ENCODE results near the gene NNAT.
"Not testable (repeated sequence)": the region's sequence is repeated elsewhere in the genome, so short reads cannot be mapped to it uniquely, and the experiment has no call there.

NNAT gene

GRCh38 chr20:37535443-37536132 is 14.5 kb downstream of the NNAT start:
- H3K27me3 ChIP-seq (ENCODE audit: control insufficient read depth in 1 of 2, insufficient read depth in 2 of 2, low read length in 2 of 2): no peaks in the 10 kb centered on the region
- H3K27ac ChIP-seq (ENCODE audit: low read depth, low read length): no peak overlapping the region
- no peak overlapping the region for H3K9ac ChIP-seq (ENCODE audit: low read length)
- H3K9me3 ChIP-seq (ENCODE audit: low read length): no peaks in the 10 kb centered on the region
- no peaks in the 10 kb centered on the region for H3K36me3 ChIP-seq (ENCODE audit: insufficient read depth, low read length)
- H3K4me1 ChIP-seq (ENCODE audit: insufficient read depth, low read length): peaks cover 8% of the 10 kb centered on the region
- H3K4me3 ChIP-seq (ENCODE audit: low read depth in 1 of 2, low read length in 2 of 2): no peak overlapping the region

GRCh38 chr20:37537505-37537904 is 16.5 kb downstream of the NNAT start:
- Histone ChIP-seq H3K4me1 (ENCODE audit: insufficient read depth, low read length) (peaks cover 8% of the 10 kb centered on the region), H3K27me3 (ENCODE audit: control insufficient read depth in 1 of 2, insufficient read depth in 2 of 2, low read length in 2 of 2) (no peaks in the 10 kb centered on the region), H3K9ac (ENCODE audit: low read length) (no peak overlapping the region), H3K36me3 (ENCODE audit: insufficient read depth, low read length) (no peaks in the 10 kb centered on the region), H3K27ac (ENCODE audit: low read depth, low read length) (no peak overlapping the region), H3K4me3 (ENCODE audit: low read depth in 1 of 2, low read length in 2 of 2) (no peak overlapping the region), H3K9me3 (ENCODE audit: low read length) (no peaks in the 10 kb centered on the region)

- H3K9ac ChIP-seq (ENCODE audit: low read length): no peak overlapping the region
Measured at GRCh38 chr20:37538003-37538402, 17.0 kb downstream of the NNAT start.

GRCh38 chr20:37539424-37539823 is 18.4 kb downstream of the NNAT start:
- no peak overlapping the region for H3K27ac ChIP-seq (ENCODE audit: low read depth, low read length)
- H3K4me1 ChIP-seq (ENCODE audit: insufficient read depth, low read length): peaks cover 3% of the 10 kb centered on the region
- no peak overlapping the region for H3K4me3 ChIP-seq (ENCODE audit: low read depth in 1 of 2, low read length in 2 of 2)
- H3K36me3 ChIP-seq (ENCODE audit: insufficient read depth, low read length): no peaks in the 10 kb centered on the region
- H3K9ac ChIP-seq (ENCODE audit: low read length): no peak overlapping the region
- no peaks in the 10 kb centered on the region for H3K9me3 ChIP-seq (ENCODE audit: low read length)
- no peaks in the 10 kb centered on the region for H3K27me3 ChIP-seq (ENCODE audit: control insufficient read depth in 1 of 2, insufficient read depth in 2 of 2, low read length in 2 of 2)

More at GRCh38 chr20:37538003-37538402, 17.0 kb downstream of the NNAT start:
- Histone ChIP-seq H3K27ac (ENCODE audit: low read depth, low read length) (no peak overlapping the region), H3K4me3 (ENCODE audit: low read depth in 1 of 2, low read length in 2 of 2) (no peak overlapping the region), H3K9me3 (ENCODE audit: low read length) (no peaks in the 10 kb centered on the region), H3K4me1 (ENCODE audit: insufficient read depth, low read length) (peaks cover 8% of the 10 kb centered on the region), H3K36me3 (ENCODE audit: insufficient read depth, low read length) (no peaks in the 10 kb centered on the region), H3K27me3 (ENCODE audit: control insufficient read depth in 1 of 2, insufficient read depth in 2 of 2, low read length in 2 of 2) (no peaks in the 10 kb centered on the region)

GRCh38 chr20:37540001-37540400 is 19.0 kb downstream of the NNAT start:
- H3K4me1 ChIP-seq (ENCODE audit: insufficient read depth, low read length): no peaks in the 10 kb centered on the region
- no peak overlapping the region for H3K27ac ChIP-seq (ENCODE audit: low read depth, low read length)
- no peaks in the 10 kb centered on the region for H3K36me3 ChIP-seq (ENCODE audit: insufficient read depth, low read length)
- H3K4me3 ChIP-seq (ENCODE audit: low read depth in 1 of 2, low read length in 2 of 2): no peak overlapping the region
- H3K9me3 ChIP-seq (ENCODE audit: low read length): no peaks in the 10 kb centered on the region
- H3K27me3 ChIP-seq (ENCODE audit: control insufficient read depth in 1 of 2, insufficient read depth in 2 of 2, low read length in 2 of 2): no peaks in the 10 kb centered on the region
- no peak overlapping the region for H3K9ac ChIP-seq (ENCODE audit: low read length)

- not testable (repeated sequence) for H3K27ac ChIP-seq (ENCODE audit: low read depth, low read length); H3K27me3 ChIP-seq (ENCODE audit: control insufficient read depth in 1 of 2, insufficient read depth in 2 of 2, low read length in 2 of 2); H3K9ac ChIP-seq (ENCODE audit: low read length); H3K4me3 ChIP-seq (ENCODE audit: low read depth in 1 of 2, low read length in 2 of 2); H3K9me3 ChIP-seq (ENCODE audit: low read length); H3K36me3 ChIP-seq (ENCODE audit: insufficient read depth, low read length); H3K4me1 ChIP-seq (ENCODE audit: insufficient read depth, low read length)
Measured at GRCh38 chr20:37540838-37541237, 19.8 kb downstream of the NNAT start.

GRCh38 chr20:37541326-37541725 is 20.3 kb downstream of the NNAT start:
- Histone ChIP-seq H3K9me3 (ENCODE audit: low read length) (no peaks in the 10 kb centered on the region), H3K27me3 (ENCODE audit: control insufficient read depth in 1 of 2, insufficient read depth in 2 of 2, low read length in 2 of 2) (no peaks in the 10 kb centered on the region), H3K9ac (ENCODE audit: low read length) (no peak overlapping the region), H3K4me1 (ENCODE audit: insufficient read depth, low read length) (no peaks in the 10 kb centered on the region), H3K36me3 (ENCODE audit: insufficient read depth, low read length) (no peaks in the 10 kb centered on the region), H3K4me3 (ENCODE audit: low read depth in 1 of 2, low read length in 2 of 2) (no peak overlapping the region), H3K27ac (ENCODE audit: low read depth, low read length) (no peak overlapping the region)

- no peaks in the 10 kb centered on the region for H3K36me3 ChIP-seq (ENCODE audit: insufficient read depth, low read length)
- no peaks in the 10 kb centered on the region for H3K9me3 ChIP-seq (ENCODE audit: low read length)
- H3K4me3 ChIP-seq (ENCODE audit: low read depth in 1 of 2, low read length in 2 of 2): no peak overlapping the region
- no peaks in the 10 kb centered on the region for H3K4me1 ChIP-seq (ENCODE audit: insufficient read depth, low read length)
- no peak overlapping the region for H3K9ac ChIP-seq (ENCODE audit: low read length)
- no peaks in the 10 kb centered on the region for H3K27me3 ChIP-seq (ENCODE audit: control insufficient read depth in 1 of 2, insufficient read depth in 2 of 2, low read length in 2 of 2)
- H3K27ac ChIP-seq (ENCODE audit: low read depth, low read length): no peak overlapping the region
Measured at GRCh38 chr20:37542281-37542680, 21.2 kb downstream of the NNAT start.

- H3K27ac ChIP-seq (ENCODE audit: low read depth, low read length): no peak overlapping the region
- no peak overlapping the region for H3K4me3 ChIP-seq (ENCODE audit: low read depth in 1 of 2, low read length in 2 of 2)
- H3K9me3 ChIP-seq (ENCODE audit: low read length): no peaks in the 10 kb centered on the region
- H3K9ac ChIP-seq (ENCODE audit: low read length): no peak overlapping the region
- H3K4me1 ChIP-seq (ENCODE audit: insufficient read depth, low read length): no peaks in the 10 kb centered on the region
- no peaks in the 10 kb centered on the region for H3K27me3 ChIP-seq (ENCODE audit: control insufficient read depth in 1 of 2, insufficient read depth in 2 of 2, low read length in 2 of 2)
- no peaks in the 10 kb centered on the region for H3K36me3 ChIP-seq (ENCODE audit: insufficient read depth, low read length)
Measured at GRCh38 chr20:37543828-37544227, 22.8 kb downstream of the NNAT start.

GRCh38 chr20:37544386-37544785 is 23.3 kb downstream of the NNAT start:
- Histone ChIP-seq H3K27me3 (ENCODE audit: control insufficient read depth in 1 of 2, insufficient read depth in 2 of 2, low read length in 2 of 2) (no peaks in the 10 kb centered on the region), H3K9me3 (ENCODE audit: low read length) (no peaks in the 10 kb centered on the region), H3K36me3 (ENCODE audit: insufficient read depth, low read length) (no peaks in the 10 kb centered on the region), H3K4me3 (ENCODE audit: low read depth in 1 of 2, low read length in 2 of 2) (no peak overlapping the region), H3K4me1 (ENCODE audit: insufficient read depth, low read length) (no peaks in the 10 kb centered on the region), H3K27ac (ENCODE audit: low read depth, low read length) (no peak overlapping the region), H3K9ac (ENCODE audit: low read length) (no peak overlapping the region)

- Histone ChIP-seq H3K4me3 (ENCODE audit: low read depth in 1 of 2, low read length in 2 of 2) (no peak overlapping the region), H3K27me3 (ENCODE audit: control insufficient read depth in 1 of 2, insufficient read depth in 2 of 2, low read length in 2 of 2) (no peaks in the 10 kb centered on the region), H3K9me3 (ENCODE audit: low read length) (no peaks in the 10 kb centered on the region), H3K27ac (ENCODE audit: low read depth, low read length) (no peak overlapping the region), H3K36me3 (ENCODE audit: insufficient read depth, low read length) (no peaks in the 10 kb centered on the region), H3K9ac (ENCODE audit: low read length) (no peak overlapping the region), H3K4me1 (ENCODE audit: insufficient read depth, low read length) (no peaks in the 10 kb centered on the region)
Measured at GRCh38 chr20:37545516-37545915, 24.5 kb downstream of the NNAT start.

- Histone ChIP-seq H3K9ac (ENCODE audit: low read length) (no peak overlapping the region), H3K9me3 (ENCODE audit: low read length) (no peaks in the 10 kb centered on the region), H3K4me3 (ENCODE audit: low read depth in 1 of 2, low read length in 2 of 2) (no peak overlapping the region), H3K27ac (ENCODE audit: low read depth, low read length) (no peak overlapping the region), H3K4me1 (ENCODE audit: insufficient read depth, low read length) (no peaks in the 10 kb centered on the region), H3K36me3 (ENCODE audit: insufficient read depth, low read length) (no peaks in the 10 kb centered on the region), H3K27me3 (ENCODE audit: control insufficient read depth in 1 of 2, insufficient read depth in 2 of 2, low read length in 2 of 2) (no peaks in the 10 kb centered on the region)
Measured at GRCh38 chr20:37547912-37548311, 26.9 kb downstream of the NNAT start.
